ENCODE measurements around the gene DMRTB1.
A peak's percentile ranks its signal among the peaks of the same experiment; 100 is the strongest.

Gene DMRTB1

DNA sequence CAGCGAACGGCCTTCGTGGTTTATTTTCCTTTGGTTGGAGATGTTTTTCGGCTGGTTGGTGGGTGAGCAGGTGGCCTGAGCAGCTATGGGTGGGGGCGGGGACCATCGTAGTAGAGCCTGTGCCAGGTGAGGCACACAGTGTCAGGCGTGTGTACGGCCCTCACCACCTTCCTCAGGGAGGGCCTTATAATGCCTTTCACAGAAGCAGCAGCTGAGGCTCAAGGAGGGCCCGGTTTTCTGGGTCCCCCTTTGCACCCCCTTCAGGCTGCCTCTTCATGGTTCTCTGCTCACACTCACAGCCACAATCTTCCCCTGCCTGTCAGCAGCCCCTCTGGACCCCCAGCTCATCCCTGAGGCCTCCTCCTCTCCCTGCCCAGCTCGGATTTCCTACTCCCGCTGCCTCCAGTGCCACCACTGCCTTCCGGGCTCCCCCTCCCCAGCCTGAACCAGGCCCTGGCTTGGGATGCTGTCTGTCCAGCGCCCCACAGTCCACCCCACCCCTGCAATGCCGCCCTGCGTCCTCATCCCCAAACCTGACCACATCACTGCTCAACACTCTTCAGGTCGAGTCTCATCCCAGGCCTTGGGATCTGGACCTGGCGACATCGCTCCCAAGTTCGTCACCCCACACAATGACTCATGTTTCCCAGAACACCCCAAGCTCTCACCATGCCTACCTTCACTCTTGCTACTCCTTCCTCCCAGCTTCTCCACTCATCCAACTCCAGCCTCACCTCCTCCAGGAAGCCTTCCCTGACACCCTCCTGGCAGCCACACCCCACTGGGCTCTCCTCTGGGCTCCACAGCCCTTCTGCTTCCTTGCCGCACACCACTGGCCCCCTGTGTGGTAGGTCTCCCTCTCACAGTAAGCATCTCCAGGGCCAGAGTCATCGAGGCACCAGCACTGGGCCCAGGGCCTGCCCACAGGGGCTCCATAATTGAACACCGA is 53.9 kb downstream of the DMRTB1 start:
- H3K27ac ChIP-seq = peak overlapping the region; percentile 91

DNA sequence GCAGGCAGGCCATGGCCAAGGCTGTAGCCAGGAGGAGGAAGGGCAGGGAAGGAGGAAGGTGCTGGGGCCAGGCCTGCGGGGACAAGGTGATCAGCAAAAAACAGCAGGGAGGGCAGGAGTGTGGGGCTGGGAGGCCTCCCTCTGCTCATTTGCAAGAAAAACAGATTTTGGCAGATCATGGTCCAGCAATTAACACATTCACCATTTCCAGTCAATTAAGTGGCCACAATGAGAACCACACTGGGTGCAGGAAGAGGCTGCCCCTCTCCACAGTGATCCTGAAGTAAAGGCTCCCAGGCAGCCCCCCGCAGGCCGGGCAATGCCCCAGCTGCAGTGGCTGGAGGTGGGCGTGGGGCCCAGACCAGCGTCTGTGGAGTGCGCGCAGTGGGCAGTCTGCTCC is 54.6 kb downstream of the DMRTB1 start:
- TF ChIP-seq, protein P1, sequence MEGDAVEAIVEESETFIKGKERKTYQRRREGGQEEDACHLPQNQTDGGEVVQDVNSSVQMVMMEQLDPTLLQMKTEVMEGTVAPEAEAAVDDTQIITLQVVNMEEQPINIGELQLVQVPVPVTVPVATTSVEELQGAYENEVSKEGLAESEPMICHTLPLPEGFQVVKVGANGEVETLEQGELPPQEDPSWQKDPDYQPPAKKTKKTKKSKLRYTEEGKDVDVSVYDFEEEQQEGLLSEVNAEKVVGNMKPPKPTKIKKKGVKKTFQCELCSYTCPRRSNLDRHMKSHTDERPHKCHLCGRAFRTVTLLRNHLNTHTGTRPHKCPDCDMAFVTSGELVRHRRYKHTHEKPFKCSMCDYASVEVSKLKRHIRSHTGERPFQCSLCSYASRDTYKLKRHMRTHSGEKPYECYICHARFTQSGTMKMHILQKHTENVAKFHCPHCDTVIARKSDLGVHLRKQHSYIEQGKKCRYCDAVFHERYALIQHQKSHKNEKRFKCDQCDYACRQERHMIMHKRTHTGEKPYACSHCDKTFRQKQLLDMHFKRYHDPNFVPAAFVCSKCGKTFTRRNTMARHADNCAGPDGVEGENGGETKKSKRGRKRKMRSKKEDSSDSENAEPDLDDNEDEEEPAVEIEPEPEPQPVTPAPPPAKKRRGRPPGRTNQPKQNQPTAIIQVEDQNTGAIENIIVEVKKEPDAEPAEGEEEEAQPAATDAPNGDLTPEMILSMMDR (conservative IDR thresholded peaks at IDR 0.05) = no peak
- peak overlapping the region; percentile 91 for H3K27ac ChIP-seq

More for the DNA sequence above, 53.9 kb downstream of the DMRTB1 start:
- TF ChIP-seq, protein P1 (conservative IDR thresholded peaks at IDR 0.05) = no peak

DNA sequence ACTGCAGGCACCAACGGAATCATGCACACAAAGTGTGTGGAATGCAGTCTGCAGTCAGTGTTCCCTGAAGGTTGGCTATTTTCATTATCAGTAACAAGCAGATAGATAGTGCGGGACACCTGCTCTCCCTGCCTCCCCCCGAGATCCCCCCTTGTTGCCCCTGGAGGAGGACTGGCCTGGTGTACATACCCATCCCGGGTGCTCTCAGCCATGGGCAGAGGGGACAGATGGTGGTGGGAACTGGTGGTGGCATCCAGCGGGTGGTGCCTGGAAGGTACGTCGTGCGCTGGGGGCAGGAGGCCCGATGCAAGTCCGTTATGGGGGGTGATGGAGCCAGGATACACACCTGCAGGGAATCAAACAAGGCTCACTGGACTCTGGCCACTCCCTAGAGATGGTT is 55.2 kb downstream of the DMRTB1 start:
- peak overlapping the region; percentile 91; the same call in 1 of the 2 replicates for H3K27ac ChIP-seq
- TF ChIP-seq, protein P1 (conservative IDR thresholded peaks at IDR 0.05) = no peak

DNA sequence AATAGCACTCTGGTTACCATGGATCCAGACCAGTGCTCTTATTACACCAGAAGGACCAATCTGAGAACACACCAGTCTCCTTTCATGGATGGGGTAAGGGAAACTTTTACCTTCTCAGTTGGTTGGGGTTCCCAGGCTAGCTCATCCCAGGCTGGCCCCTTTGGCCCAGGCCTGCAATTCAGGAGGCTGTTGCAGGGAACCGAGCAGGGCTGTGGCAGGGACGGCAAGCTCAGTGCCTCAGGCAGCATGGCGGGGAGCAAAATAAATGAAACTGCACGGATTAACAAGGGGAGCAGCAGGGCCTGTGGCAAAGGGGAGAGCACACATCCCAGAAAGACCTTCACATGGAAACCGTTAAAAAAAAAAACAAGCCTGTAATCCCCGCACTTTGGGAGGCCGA is 57.0 kb downstream of the DMRTB1 start:
- H3K27ac ChIP-seq = no peak overlapping the region
- TF ChIP-seq, protein P1 (conservative IDR thresholded peaks at IDR 0.05) = no peak
